GM23338 (cell line): ENCODE results near the gene PPCDC.

Experiments
- CREB1 ChIP-seq: fragments of 250-450 bp; sonication (Bioruptor Pico); IDR thresholded peaks from 2 replicates; pipeline ENCODE4 v1.5.0; 2020; ENCODE audit warnings: low read depth, mild to moderate bottlenecking, moderate library complexity
- EZH2 ChIP-seq: fragments of 200-600 bp; sonication (generic); IDR thresholded peaks from one replicate; pipeline ENCODE4 v1.8.0; 2017; ENCODE audit warnings: antibody characterized with exemption, mild to moderate bottlenecking, low read depth; ENCODE audit not compliant: unreplicated experiment
- EZH2phosphoT487 ChIP-seq: fragments of 200-600 bp; sonication (generic); IDR thresholded peaks from one replicate; pipeline ENCODE4 v1.8.1; 2018; ENCODE audit warnings: antibody characterized with exemption; ENCODE audit not compliant: unreplicated experiment
- JUNB ChIP-seq: IDR thresholded peaks from one replicate; pipeline ENCODE4 v1.6.1; 2016; ENCODE audit warnings: antibody characterized with exemption; ENCODE audit not compliant: unreplicated experiment
- POLR2AphosphoS5 ChIP-seq: IDR thresholded peaks from 2 replicates; pipeline ENCODE4 v1.6.1; 2016; ENCODE audit warnings: antibody characterized with exemption, low read depth
- ZNF114 ChIP-seq: fragments of 250-450 bp; sonication (Bioruptor Pico); IDR thresholded peaks from 2 replicates; pipeline ENCODE4 v1.5.0; 2020; ENCODE audit warnings: mild to moderate bottlenecking, moderate library complexity
- TF ChIP-seq, protein P1 (sequence below): IDR thresholded peaks from one replicate; pipeline ENCODE4 v1.6.1; 2018; ENCODE audit warnings: antibody characterized with exemption; ENCODE audit not compliant: unreplicated experiment
- TF ChIP-seq, protein P2 (sequence below), 2 experiments: fragments of 200-600 bp in 1 of 2; sonication (generic) in 1 of 2; conservative IDR thresholded peaks; 2 replicates each; pipeline versions ENCODE4 v1.5.1 to v1.6.1; 2016 to 2017; ENCODE audit warnings: antibody characterized with exemption in 2 of 2, low read depth in 2 of 2, mild to moderate bottlenecking in 2 of 2, moderate library complexity in 1 of 2
- TF ChIP-seq, protein P3 (sequence below): IDR thresholded peaks from 2 replicates; pipeline ENCODE4 v1.6.1; 2016; ENCODE audit warnings: antibody characterized with exemption

- TF ChIP-seq, protein P1, sequence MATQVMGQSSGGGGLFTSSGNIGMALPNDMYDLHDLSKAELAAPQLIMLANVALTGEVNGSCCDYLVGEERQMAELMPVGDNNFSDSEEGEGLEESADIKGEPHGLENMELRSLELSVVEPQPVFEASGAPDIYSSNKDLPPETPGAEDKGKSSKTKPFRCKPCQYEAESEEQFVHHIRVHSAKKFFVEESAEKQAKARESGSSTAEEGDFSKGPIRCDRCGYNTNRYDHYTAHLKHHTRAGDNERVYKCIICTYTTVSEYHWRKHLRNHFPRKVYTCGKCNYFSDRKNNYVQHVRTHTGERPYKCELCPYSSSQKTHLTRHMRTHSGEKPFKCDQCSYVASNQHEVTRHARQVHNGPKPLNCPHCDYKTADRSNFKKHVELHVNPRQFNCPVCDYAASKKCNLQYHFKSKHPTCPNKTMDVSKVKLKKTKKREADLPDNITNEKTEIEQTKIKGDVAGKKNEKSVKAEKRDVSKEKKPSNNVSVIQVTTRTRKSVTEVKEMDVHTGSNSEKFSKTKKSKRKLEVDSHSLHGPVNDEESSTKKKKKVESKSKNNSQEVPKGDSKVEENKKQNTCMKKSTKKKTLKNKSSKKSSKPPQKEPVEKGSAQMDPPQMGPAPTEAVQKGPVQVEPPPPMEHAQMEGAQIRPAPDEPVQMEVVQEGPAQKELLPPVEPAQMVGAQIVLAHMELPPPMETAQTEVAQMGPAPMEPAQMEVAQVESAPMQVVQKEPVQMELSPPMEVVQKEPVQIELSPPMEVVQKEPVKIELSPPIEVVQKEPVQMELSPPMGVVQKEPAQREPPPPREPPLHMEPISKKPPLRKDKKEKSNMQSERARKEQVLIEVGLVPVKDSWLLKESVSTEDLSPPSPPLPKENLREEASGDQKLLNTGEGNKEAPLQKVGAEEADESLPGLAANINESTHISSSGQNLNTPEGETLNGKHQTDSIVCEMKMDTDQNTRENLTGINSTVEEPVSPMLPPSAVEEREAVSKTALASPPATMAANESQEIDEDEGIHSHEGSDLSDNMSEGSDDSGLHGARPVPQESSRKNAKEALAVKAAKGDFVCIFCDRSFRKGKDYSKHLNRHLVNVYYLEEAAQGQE, result no peak
- TF ChIP-seq, protein P2, sequence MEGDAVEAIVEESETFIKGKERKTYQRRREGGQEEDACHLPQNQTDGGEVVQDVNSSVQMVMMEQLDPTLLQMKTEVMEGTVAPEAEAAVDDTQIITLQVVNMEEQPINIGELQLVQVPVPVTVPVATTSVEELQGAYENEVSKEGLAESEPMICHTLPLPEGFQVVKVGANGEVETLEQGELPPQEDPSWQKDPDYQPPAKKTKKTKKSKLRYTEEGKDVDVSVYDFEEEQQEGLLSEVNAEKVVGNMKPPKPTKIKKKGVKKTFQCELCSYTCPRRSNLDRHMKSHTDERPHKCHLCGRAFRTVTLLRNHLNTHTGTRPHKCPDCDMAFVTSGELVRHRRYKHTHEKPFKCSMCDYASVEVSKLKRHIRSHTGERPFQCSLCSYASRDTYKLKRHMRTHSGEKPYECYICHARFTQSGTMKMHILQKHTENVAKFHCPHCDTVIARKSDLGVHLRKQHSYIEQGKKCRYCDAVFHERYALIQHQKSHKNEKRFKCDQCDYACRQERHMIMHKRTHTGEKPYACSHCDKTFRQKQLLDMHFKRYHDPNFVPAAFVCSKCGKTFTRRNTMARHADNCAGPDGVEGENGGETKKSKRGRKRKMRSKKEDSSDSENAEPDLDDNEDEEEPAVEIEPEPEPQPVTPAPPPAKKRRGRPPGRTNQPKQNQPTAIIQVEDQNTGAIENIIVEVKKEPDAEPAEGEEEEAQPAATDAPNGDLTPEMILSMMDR (conservative IDR thresholded peaks at IDR 0.05; ENCODE audit: low read depth in 2 of 2), result no peak
- TF ChIP-seq POLR2AphosphoS5 (no peak), EZH2 (no peak), CREB1 (CRISPR knock-in tag) (no peak), EZH2phosphoT487 (no peak), JUNB (no peak), ZNF114 (no peak)
- TF ChIP-seq, protein P3, sequence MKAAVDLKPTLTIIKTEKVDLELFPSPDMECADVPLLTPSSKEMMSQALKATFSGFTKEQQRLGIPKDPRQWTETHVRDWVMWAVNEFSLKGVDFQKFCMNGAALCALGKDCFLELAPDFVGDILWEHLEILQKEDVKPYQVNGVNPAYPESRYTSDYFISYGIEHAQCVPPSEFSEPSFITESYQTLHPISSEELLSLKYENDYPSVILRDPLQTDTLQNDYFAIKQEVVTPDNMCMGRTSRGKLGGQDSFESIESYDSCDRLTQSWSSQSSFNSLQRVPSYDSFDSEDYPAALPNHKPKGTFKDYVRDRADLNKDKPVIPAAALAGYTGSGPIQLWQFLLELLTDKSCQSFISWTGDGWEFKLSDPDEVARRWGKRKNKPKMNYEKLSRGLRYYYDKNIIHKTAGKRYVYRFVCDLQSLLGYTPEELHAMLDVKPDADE, result no peak
Measured at GRCh38 chr15:75008629-75009326, 14.6 kb upstream of the PPCDC start.
